ENCODE measurements around the gene RABGAP1.

Gene RABGAP1

GRCh38 chr9:122930541-122931225 lies 10.1 kb upstream of the RABGAP1 start:
- Histone ChIP-seq H3K9me3 (ENCODE audit: low read length) (no peaks in the 10 kb centered on the region), H3K36me3 (ENCODE audit: insufficient read depth, low read length) (peaks cover 4% of the 10 kb centered on the region), H2AFZ (ENCODE audit: low read depth, low read length) (peak overlapping the region; percentile 35), H3K4me1 (ENCODE audit: insufficient read depth, low read length) (peaks cover 21% of the 10 kb centered on the region), H3K4me3 (ENCODE audit: low read length) (peak overlapping the region; percentile 89), H3K27me3 (ENCODE audit: insufficient read depth, low read length) (no peaks in the 10 kb centered on the region)

- Histone ChIP-seq H3K27me3 (ENCODE audit: insufficient read depth, low read length) (no peaks in the 10 kb centered on the region), H3K4me1 (ENCODE audit: insufficient read depth, low read length) (peaks cover 21% of the 10 kb centered on the region), H2AFZ (ENCODE audit: low read depth, low read length) (peak within 1 kb of the TSS; percentile 35), H3K36me3 (ENCODE audit: insufficient read depth, low read length) (peaks cover 6% of the 10 kb centered on the region), H3K9me3 (ENCODE audit: low read length) (no peaks in the 10 kb centered on the region), H3K4me3 (ENCODE audit: low read length) (peak within 1 kb of the TSS; percentile 89)
Observed at GRCh38 chr9:122931226-122932121, 9.3 kb upstream of the RABGAP1 start, which contains the start of gene ZBTB26. TSS of gene ZBTB26 (minus strand) at chr9:122931512. CDS start at chr9:122919934, 11,578 bp downstream.

DNA sequence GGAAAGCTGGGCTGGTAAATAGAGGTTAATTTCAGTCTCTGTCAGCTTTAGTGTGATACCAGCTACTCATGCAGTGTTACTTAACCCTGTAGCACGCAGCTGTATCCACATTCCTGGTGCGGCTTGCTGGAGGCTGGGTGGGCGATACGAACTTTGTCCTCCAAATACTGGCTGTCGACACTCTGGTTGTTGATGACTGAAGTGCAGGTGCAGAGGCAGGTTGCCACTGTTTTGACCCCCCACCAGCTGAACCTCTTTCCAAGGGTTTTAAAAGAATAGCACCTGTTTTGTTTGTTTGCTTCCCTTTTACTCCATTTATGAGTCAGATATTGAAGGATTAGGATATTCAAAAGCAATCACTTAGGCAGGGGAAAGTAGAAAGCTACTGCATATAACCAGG lies 4.4 kb upstream of the RABGAP1 start:
- H3K36me3 ChIP-seq (ENCODE audit: insufficient read depth, low read length): peaks cover 14% of the 10 kb centered on the region
- H3K4me3 ChIP-seq (ENCODE audit: low read length): no peak overlapping the region
- no peaks in the 10 kb centered on the region for H3K9me3 ChIP-seq (ENCODE audit: low read length)

DNA sequence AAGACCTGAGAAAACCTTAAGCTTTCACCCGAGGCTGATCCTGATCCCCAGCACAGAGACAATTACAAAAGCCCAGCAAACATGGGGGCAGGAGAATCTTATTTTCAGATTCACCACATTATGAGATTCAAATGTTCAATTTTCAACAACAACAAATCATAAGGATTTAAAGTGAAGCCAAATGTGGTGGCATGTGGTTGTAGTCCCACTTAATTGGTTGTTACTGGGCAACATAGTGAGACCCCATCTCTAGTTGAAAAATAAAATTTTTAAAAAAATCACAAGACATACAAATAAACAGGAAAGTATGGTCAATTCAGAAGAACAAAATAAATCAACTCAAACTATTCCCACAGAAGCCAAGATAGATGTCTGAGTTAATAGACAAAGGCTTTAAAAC lies 3.9 kb upstream of the RABGAP1 start:
- H3K9me3 ChIP-seq (ENCODE audit: low read length): no peaks in the 10 kb centered on the region
- peaks cover 14% of the 10 kb centered on the region for H3K36me3 ChIP-seq (ENCODE audit: insufficient read depth, low read length)
- no peak overlapping the region for H3K4me3 ChIP-seq (ENCODE audit: low read length)
- peaks cover 15% of the 10 kb centered on the region for H3K4me1 ChIP-seq (ENCODE audit: insufficient read depth, low read length)
- no peaks in the 10 kb centered on the region for H3K27me3 ChIP-seq (ENCODE audit: insufficient read depth, low read length)
- H2AFZ ChIP-seq (ENCODE audit: low read depth, low read length): no peak overlapping the region

More for the DNA sequence above, 4.4 kb upstream of the RABGAP1 start:
- Histone ChIP-seq H3K4me1 (ENCODE audit: insufficient read depth, low read length) (peaks cover 13% of the 10 kb centered on the region), H3K27me3 (ENCODE audit: insufficient read depth, low read length) (no peaks in the 10 kb centered on the region), H2AFZ (ENCODE audit: low read depth, low read length) (no peak overlapping the region)

GRCh38 chr9:122939601-122940000 lies 1.2 kb upstream of the RABGAP1 start:
- no peaks in the 10 kb centered on the region for H3K9me3 ChIP-seq (ENCODE audit: low read length)
- H3K36me3 ChIP-seq (ENCODE audit: insufficient read depth, low read length): peaks cover 17% of the 10 kb centered on the region
- H3K4me1 ChIP-seq (ENCODE audit: insufficient read depth, low read length): peaks cover 15% of the 10 kb centered on the region
- no peak overlapping the region for H3K4me3 ChIP-seq (ENCODE audit: low read length)
- H2AFZ ChIP-seq (ENCODE audit: low read depth, low read length): no peak overlapping the region
- H3K27me3 ChIP-seq (ENCODE audit: insufficient read depth, low read length): no peaks in the 10 kb centered on the region

DNA sequence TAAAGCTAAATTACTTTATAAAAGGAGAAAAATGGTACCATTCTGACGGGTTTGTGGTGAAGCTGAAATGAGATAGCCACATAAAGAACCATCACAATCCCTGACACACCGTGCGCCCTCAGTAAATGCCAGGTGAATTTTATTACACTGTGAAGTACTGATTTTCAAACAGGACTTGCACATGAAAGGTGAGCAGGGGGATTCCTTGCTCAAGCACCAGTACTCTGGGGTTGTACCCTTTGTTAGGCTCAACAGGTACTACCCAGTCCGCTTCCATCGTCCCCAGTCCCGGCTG lies 419 bp upstream of the RABGAP1 start:
- H2AFZ ChIP-seq (ENCODE audit: low read depth, low read length): peak overlapping the region; percentile 0
- peaks cover 17% of the 10 kb centered on the region for H3K36me3 ChIP-seq (ENCODE audit: insufficient read depth, low read length)
- peaks cover 15% of the 10 kb centered on the region for H3K4me1 ChIP-seq (ENCODE audit: insufficient read depth, low read length)
- H3K4me3 ChIP-seq (ENCODE audit: low read length): peak overlapping the region; percentile 42
- H3K9me3 ChIP-seq (ENCODE audit: low read length): no peaks in the 10 kb centered on the region
- H3K27me3 ChIP-seq (ENCODE audit: insufficient read depth, low read length): no peaks in the 10 kb centered on the region

- peak overlapping the region; percentile 71 for H3K4me3 ChIP-seq (ENCODE audit: low read length)
- H3K36me3 ChIP-seq (ENCODE audit: insufficient read depth, low read length): peaks cover 12% of the 10 kb centered on the region
- no peak overlapping the region for H2AFZ ChIP-seq (ENCODE audit: low read depth, low read length)
- H3K9me3 ChIP-seq (ENCODE audit: low read length): no peaks in the 10 kb centered on the region
- H3K4me1 ChIP-seq (ENCODE audit: insufficient read depth, low read length): peaks cover 16% of the 10 kb centered on the region
- H3K27me3 ChIP-seq (ENCODE audit: insufficient read depth, low read length): no peaks in the 10 kb centered on the region
Observed at GRCh38 chr9:122941582-122942234, 888 bp downstream of the RABGAP1 start.

GRCh38 chr9:122944960-122945888 lies 4.4 kb downstream of the RABGAP1 start:
- Histone ChIP-seq H3K36me3 (ENCODE audit: insufficient read depth, low read length) (peaks cover 3% of the 10 kb centered on the region), H3K4me1 (ENCODE audit: insufficient read depth, low read length) (peaks cover 35% of the 10 kb centered on the region), H3K27me3 (ENCODE audit: insufficient read depth, low read length) (no peaks in the 10 kb centered on the region), H2AFZ (ENCODE audit: low read depth, low read length) (no peak overlapping the region), H3K4me3 (ENCODE audit: low read length) (no peak overlapping the region), H3K9me3 (ENCODE audit: low read length) (no peaks in the 10 kb centered on the region)

GRCh38 chr9:122946461-122947005 lies 5.7 kb downstream of the RABGAP1 start:
- H3K9me3 ChIP-seq (ENCODE audit: low read length): no peaks in the 10 kb centered on the region
- no peaks in the 10 kb centered on the region for H3K27me3 ChIP-seq (ENCODE audit: insufficient read depth, low read length)
- H3K36me3 ChIP-seq (ENCODE audit: insufficient read depth, low read length): peaks cover 3% of the 10 kb centered on the region
- peaks cover 31% of the 10 kb centered on the region for H3K4me1 ChIP-seq (ENCODE audit: insufficient read depth, low read length)
- no peak overlapping the region for H2AFZ ChIP-seq (ENCODE audit: low read depth, low read length)
- no peak overlapping the region for H3K4me3 ChIP-seq (ENCODE audit: low read length)

- peaks cover 24% of the 10 kb centered on the region for H3K4me1 ChIP-seq (ENCODE audit: insufficient read depth, low read length)
- H3K9me3 ChIP-seq (ENCODE audit: low read length): no peaks in the 10 kb centered on the region
- H2AFZ ChIP-seq (ENCODE audit: low read depth, low read length): no peak overlapping the region
Observed at GRCh38 chr9:122948313-122948712, 7.5 kb downstream of the RABGAP1 start.

GRCh38 chr9:122949696-122950095 lies 8.9 kb downstream of the RABGAP1 start:
- no peak overlapping the region for H2AFZ ChIP-seq (ENCODE audit: low read depth, low read length)
- peaks cover 24% of the 10 kb centered on the region for H3K4me1 ChIP-seq (ENCODE audit: insufficient read depth, low read length)
- H3K9me3 ChIP-seq (ENCODE audit: low read length): no peaks in the 10 kb centered on the region
- H3K27me3 ChIP-seq (ENCODE audit: insufficient read depth, low read length): no peaks in the 10 kb centered on the region
- H3K4me3 ChIP-seq (ENCODE audit: low read length): no peak overlapping the region
- H3K36me3 ChIP-seq (ENCODE audit: insufficient read depth, low read length): peaks cover 3% of the 10 kb centered on the region

More at GRCh38 chr9:122948313-122948712, 7.5 kb downstream of the RABGAP1 start:
- Histone ChIP-seq H3K4me3 (ENCODE audit: low read length) (no peak overlapping the region), H3K27me3 (ENCODE audit: insufficient read depth, low read length) (no peaks in the 10 kb centered on the region), H3K36me3 (ENCODE audit: insufficient read depth, low read length) (peaks cover 6% of the 10 kb centered on the region)

GRCh38 chr9:122950263-122950662 lies 9.4 kb downstream of the RABGAP1 start:
- peaks cover 3% of the 10 kb centered on the region for H3K36me3 ChIP-seq (ENCODE audit: insufficient read depth, low read length)
- H3K4me3 ChIP-seq (ENCODE audit: low read length): no peak overlapping the region
- no peaks in the 10 kb centered on the region for H3K9me3 ChIP-seq (ENCODE audit: low read length)
- H3K4me1 ChIP-seq (ENCODE audit: insufficient read depth, low read length): peaks cover 24% of the 10 kb centered on the region
- no peaks in the 10 kb centered on the region for H3K27me3 ChIP-seq (ENCODE audit: insufficient read depth, low read length)
- H2AFZ ChIP-seq (ENCODE audit: low read depth, low read length): no peak overlapping the region
